Omental fat pad (tissue), 4 donors: Measurements from ENCODE around the gene BTBD6. TPM values are rescaled to one million over a fixed set of nuclear protein-coding genes. Genes with fewer than 3 reads are reported as not detected.

Experiments used
- ATAC-seq: fragments of 150-250 bp; one replicate; pipeline ENCODE4 v1.9.1; 2016; ENCODE audit warnings: mild to moderate bottlenecking, moderate library complexity; ENCODE audit not compliant: low FRiP score
- DNase-seq: peaks from one replicate; pipeline ENCODE4 v3.0.0-alpha.2; 2019; ENCODE audit warnings: low spot score
- total RNA-seq, 4 donors: library from RNA; depleted of rRNA; stranded (reverse); fragments of >200 nt; gene quantifications; one replicate each; pipeline ENCODE4 v1.1.0, GENCODE V29; 2016
- TF ChIP-seq, protein P1 (sequence below), 3 donors: fragments of 450-650 bp; IDR thresholded peaks; one replicate each; pipeline ENCODE4 v1.5.1; 2016 to 2017; ENCODE audit warnings: antibody characterized with exemption in 3 of 3, mild to moderate bottlenecking in 3 of 3, moderate library complexity in 2 of 3

The BTBD6 gene
- total RNA-seq, 4 donors from 2014 or later: 63.9 to 95.4 (median 67.9) TPM

DNA sequence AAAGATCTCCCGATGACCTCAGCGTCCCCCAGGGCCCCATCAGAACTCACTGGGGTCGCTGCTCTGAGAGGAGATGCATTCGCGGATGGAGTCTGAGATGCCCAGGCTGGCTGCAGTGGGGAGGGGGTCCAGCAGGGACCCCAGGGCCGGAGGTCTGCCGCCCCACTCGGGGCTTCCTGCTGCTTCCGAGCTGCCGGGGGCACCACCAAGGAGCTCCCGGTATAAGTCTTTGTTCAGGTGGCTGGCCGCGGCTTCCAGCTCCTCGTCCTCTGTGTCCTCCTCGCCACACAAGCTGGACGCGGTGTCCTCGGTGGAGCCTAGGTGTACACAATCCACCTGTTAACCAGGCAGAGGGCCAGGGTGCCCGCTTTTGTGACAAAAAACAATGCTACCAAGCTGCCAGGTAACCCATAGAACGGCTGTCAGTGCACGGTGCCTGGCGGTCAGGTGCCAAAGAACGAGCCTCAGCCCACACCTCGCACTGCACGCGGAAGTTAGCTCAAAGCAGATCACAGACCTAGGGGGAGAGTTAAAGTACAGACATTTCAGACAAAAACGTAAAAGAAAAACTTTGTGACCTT is 26.6 kb upstream of the BTBD6 start:
- ATAC-seq (no peak), DNase-seq (no peak)
- TF ChIP-seq, protein P1, sequence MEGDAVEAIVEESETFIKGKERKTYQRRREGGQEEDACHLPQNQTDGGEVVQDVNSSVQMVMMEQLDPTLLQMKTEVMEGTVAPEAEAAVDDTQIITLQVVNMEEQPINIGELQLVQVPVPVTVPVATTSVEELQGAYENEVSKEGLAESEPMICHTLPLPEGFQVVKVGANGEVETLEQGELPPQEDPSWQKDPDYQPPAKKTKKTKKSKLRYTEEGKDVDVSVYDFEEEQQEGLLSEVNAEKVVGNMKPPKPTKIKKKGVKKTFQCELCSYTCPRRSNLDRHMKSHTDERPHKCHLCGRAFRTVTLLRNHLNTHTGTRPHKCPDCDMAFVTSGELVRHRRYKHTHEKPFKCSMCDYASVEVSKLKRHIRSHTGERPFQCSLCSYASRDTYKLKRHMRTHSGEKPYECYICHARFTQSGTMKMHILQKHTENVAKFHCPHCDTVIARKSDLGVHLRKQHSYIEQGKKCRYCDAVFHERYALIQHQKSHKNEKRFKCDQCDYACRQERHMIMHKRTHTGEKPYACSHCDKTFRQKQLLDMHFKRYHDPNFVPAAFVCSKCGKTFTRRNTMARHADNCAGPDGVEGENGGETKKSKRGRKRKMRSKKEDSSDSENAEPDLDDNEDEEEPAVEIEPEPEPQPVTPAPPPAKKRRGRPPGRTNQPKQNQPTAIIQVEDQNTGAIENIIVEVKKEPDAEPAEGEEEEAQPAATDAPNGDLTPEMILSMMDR (IDR thresholded peaks at IDR 0.05): no peak

DNA sequence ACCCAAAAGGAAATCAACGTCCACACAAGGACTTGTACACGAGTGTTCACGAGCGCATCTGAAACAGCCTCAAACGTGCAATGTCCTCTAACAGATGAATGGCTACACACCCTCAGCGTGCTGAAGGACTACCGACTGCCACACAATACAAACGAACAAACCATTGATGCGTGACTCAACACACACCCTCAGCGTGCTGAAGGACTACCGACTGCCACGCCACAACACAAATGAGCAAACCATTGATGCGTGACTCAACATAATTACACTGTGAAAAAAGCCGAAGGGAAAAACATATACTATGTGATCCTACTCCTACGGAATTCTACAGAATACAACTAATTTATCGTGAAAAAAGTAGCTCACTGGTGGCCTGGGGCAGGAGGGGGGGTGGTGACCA is 25.1 kb upstream of the BTBD6 start:
- DNase-seq (no peak), ATAC-seq (no peak)
- TF ChIP-seq, protein P1 (IDR thresholded peaks at IDR 0.05): no peak

GRCh38 chr14:105223770-105224544 is 24.4 kb upstream of the BTBD6 start:
- TF ChIP-seq, protein P1 (IDR thresholded peaks at IDR 0.05): no peak
- ATAC-seq (no peak), DNase-seq (no peak)

GRCh38 chr14:105224845-105225570 is 23.3 kb upstream of the BTBD6 start:
- DNase-seq (no peak), ATAC-seq (no peak)
- TF ChIP-seq, protein P1 (IDR thresholded peaks at IDR 0.05): no peak

GRCh38 chr14:105226198-105226597 is 22.1 kb upstream of the BTBD6 start:
- DNase-seq (no peak), ATAC-seq (no peak)
- TF ChIP-seq, protein P1 (IDR thresholded peaks at IDR 0.05): no peak

- TF ChIP-seq, protein P1 (IDR thresholded peaks at IDR 0.05): no peak
- no peak for ATAC-seq
- DNase-seq: no peak
Observed at GRCh38 chr14:105227346-105227745, 21.0 kb upstream of the BTBD6 start.
